Activated CD8-positive, alpha-beta memory T cell treated with anti-CD3 and anti-CD28 coated beads, Interleukin-2, amount 50 U/mL, for 24 hours (primary cell): ENCODE results near the gene PAPSS1.
"Not testable (repeated sequence)": the region's sequence is repeated elsewhere in the genome, so short reads cannot be mapped to it uniquely, and the experiment has no call there.

Experiments used
- DNase-seq: peaks from one replicate; pipeline ENCODE4 v3.0.0-alpha.2; 2020; ENCODE audit errors: extremely low read depth

Gene PAPSS1

GRCh38 chr4:107689912-107690587, 30.0 kb downstream of the PAPSS1 start:
- DNase-seq, result no peak

DNA sequence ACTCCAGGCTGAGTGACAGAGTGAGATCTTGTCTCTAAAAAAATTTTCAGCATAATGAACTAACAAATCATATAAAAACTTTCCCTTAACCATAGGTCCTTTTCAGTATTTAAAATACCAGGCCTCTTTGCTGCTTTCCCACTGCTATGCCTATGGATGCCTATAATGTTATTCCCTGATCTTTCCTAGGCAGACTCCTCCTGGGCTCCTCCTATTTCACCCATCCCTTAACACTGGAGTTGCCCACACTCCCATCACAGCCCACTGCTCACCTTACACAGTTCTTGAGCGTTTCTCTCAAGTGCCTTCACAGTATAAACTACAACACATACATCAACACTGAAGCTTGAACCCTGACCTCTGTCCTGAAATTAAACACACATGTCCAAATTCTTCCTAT, 31.6 kb downstream of the PAPSS1 start:
- no peak for DNase-seq

GRCh38 chr4:107685740-107686139, 34.3 kb downstream of the PAPSS1 start:
- no peak for DNase-seq

DNA sequence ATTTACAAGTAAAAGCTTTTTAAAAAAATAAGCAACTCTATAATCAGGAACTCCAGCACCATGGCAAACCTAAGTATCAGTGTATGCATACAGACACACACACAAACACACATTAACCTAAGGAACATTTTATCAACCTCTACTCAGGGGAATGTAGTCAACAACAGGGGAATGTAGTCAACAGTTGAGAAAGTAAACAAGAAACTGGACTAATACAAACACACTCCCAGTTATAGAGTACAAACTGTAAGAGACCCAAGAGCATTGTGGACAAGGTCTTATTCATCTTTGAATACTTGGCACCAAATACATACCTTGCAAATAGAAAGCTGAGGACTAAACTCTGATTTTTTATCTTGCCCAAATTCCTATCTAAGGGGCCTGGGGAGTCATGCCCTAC, 36.2 kb downstream of the PAPSS1 start:
- no peak for DNase-seq

DNA sequence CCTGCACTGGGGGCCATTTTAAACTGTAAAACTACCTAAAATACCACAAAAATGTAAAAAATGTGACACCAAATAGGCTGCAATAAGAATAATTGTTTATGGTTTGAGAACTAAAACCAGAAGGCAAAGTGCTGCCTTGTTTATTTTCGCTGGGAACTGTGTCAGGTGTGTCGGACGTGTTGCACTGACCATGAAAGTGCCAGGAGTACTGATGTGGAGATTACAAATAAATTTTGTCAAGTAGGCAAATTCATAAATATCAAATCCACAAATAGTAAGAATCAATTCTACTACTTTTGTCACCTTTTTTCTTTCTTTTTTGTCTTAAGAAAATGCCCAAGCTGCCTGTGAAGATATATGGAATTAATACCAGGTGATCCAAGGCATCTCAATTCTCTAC, 37.7 kb downstream of the PAPSS1 start:
- no peak for DNase-seq

- no peak for DNase-seq
Measured at GRCh38 chr4:107669068-107669467, 51.0 kb downstream of the PAPSS1 start.

- DNase-seq, result no peak
Measured at GRCh38 chr4:107666134-107666533, 53.9 kb downstream of the PAPSS1 start.

GRCh38 chr4:107665001-107665400, 55.0 kb downstream of the PAPSS1 start:
- DNase-seq, result no peak

- no peak for DNase-seq
Measured at GRCh38 chr4:107658400-107659336, 61.4 kb downstream of the PAPSS1 start.

GRCh38 chr4:107655289-107655688, 64.7 kb downstream of the PAPSS1 start:
- no peak for DNase-seq

DNA sequence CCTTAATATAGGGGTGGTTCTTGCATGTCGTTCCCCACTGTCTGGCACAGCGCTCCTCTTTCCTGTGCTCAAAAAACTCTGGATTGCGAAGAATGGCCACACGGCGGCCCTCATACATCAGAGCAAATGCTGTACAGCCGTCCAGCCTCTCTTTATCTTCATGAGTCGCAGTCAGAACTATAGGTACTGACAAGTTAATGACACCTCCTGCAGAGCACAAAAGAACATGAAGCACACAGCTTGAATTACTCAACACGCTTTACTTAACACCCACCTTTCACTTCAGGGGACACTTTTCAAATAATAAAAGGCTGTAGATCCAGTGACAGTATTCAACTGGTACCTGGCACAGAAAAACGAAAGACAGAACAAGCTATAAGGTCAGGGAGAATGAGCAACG, 65.3 kb downstream of the PAPSS1 start:
- DNase-seq, result no peak

- not testable (repeated sequence) for DNase-seq
Measured at GRCh38 chr4:107651408-107651807, 68.6 kb downstream of the PAPSS1 start.

DNA sequence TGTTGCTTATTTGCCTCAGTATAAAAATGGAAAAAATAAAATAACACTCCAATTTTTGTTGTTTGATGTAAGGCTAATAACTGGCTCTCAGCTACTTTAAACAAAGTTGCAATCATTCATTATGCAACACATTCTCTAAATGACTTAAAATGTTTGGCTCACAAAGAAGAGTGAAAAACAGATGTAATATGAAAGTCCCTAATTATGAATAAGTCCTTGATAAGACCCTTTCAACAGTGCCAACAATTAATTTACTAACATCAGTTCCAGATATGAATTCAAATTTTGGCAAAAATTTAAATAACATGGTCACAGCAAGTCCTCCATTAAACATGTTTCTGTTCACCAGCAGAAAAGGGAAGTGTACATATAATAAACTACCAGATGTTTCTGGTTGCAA, 69.8 kb downstream of the PAPSS1 start:
- DNase-seq, result no peak

DNA sequence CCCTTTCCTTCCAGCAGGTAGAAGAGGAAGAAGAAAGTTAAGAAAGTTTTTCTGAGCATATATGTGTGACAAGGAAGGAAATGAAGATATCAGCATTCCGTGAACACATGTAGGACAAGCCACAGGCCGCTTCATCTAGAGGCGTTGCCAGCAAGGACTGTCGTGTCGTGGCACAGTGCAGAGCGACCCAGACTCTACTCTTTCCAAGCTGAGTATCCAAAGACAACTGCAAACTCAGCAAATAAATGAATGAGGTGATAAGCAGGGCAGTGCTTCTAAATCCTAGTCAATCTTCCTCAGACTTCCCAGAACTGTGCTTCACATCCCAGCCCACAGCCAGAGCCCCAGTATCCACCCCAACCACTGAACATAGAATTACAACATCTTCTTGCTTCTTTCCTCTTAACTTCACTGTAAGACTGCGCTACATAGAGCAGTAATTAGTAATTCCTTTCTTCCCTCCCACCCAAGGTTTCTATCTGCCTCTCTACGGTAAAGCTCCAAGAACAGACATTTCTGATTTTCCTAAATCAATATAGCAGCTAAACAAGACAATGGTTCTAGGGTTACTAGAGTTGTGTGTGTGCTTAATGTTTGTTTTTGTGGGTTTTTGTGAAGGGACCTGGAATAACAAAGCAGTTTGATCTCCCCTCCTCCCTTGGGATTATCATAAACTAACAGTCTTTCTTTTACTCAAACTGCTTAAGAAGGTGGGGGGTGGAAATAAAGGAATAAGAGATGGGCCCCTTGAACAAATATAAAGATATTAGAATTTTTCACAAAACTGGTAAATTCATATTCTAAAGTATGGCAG, 71.6 kb downstream of the PAPSS1 start:
- DNase-seq, result no peak

GRCh38 chr4:107647591-107647990, 72.4 kb downstream of the PAPSS1 start:
- no peak for DNase-seq

DNA sequence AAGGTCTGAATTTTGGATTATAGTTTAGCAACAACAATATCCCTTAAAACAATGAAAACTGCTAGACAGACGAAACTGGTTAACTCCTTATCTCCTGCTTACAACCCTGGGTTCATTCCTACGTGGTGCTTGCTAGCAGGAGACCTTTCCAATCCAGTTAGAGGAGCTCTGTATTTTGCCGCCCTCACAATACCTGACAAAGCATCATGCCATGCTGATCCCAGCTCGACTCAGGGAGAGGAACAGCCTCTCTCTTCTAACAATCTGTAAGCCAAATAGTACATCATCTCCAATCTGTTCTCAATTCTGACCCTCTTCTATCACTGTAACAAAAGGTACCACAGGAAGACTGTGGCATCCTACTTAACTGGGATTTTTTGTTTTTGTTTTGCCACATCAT, 74.4 kb downstream of the PAPSS1 start:
- DNase-seq, result no peak

DNA sequence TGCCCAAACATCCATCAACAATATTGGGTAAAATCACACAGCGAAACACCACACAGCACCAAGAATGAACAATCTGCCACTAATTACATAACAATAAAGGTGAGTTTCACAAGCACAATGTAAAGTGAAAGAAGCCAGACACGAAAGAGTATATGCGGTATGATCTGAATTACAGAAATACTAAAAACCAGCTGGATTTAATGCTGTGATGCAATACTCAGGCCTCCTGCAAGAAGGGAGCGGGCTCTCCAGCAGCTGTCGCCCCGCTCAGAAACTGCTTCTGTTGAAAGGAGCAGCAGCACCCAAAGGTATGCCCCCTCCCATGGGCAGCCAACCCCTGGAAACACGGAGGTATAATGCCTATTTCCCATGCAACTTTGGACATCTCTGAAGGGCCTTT, 77.0 kb downstream of the PAPSS1 start:
- no peak for DNase-seq

- no peak for DNase-seq
Measured at GRCh38 chr4:107640878-107641277, 79.2 kb downstream of the PAPSS1 start.

- DNase-seq, result no peak
Measured at GRCh38 chr4:107640197-107640596, 79.8 kb downstream of the PAPSS1 start.

DNA sequence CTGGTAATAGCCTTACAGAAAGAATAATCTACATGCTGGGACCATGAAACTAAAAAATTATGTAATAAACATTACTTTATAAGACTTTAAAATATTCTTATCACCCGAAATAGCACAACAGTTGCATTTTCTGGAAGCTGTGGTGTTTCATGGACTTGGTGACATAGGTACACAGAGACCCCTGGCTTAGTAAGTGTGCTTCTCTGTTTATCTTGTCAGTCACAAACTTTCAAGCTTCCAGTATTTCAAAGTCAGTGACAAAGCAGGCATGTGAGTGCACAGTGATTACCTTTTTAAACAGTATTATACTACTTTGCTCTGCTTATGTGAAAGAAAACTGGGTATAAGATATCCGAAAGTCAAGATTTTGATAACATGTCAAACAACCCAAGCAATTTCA, 84.3 kb downstream of the PAPSS1 start:
- no peak for DNase-seq

DNA sequence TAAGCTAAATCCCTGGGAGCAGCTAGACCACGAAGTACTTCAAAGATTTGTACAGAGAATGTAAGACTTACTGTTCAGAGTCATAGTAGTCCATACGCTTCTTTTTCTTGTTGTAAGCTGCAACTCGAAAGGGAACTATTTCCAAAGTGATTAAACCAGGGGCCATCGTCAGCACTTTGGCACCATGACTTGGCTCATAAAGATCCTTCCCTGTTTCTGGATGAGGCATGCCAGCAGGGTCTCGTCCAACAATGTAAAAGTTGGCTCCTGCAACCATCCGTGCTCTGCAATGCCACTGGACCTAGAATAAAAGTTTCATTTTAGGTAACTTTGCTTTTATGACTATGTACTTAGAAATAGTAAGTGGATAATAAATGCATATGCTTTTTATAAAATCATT, 88.5 kb downstream of the PAPSS1 start:
- no peak for DNase-seq

GRCh38 chr4:107630185-107630705, 89.8 kb downstream of the PAPSS1 start:
- DNase-seq, result no peak
